KOPT-K1 (cell line): ENCODE results near the gene C11orf58.

Experiments used
- H3K27ac ChIP-seq: fragments of 200-600 bp; sonication (generic); 2 replicates; pipeline ENCODE4 v1.5.1; 2016; ENCODE audit warnings: antibody characterized with exemption, mild to moderate bottlenecking, low read depth, low read length; ENCODE audit not compliant: poor library complexity, severe bottlenecking
- H3K36me3 ChIP-seq: fragments of 200-600 bp; sonication (generic); 2 replicates; pipeline ENCODE4 v1.5.1; 2017; ENCODE audit warnings: antibody characterized with exemption, mild to moderate bottlenecking, low read length, moderate library complexity; ENCODE audit not compliant: insufficient read depth
- H3K9me3 ChIP-seq: fragments of 200-600 bp; sonication (generic); 2 replicates; pipeline ENCODE4 v1.5.1; 2017; ENCODE audit warnings: antibody characterized with exemption, low read length, mild to moderate bottlenecking; ENCODE audit not compliant: insufficient read depth, poor library complexity, severe bottlenecking

C11orf58 gene

DNA sequence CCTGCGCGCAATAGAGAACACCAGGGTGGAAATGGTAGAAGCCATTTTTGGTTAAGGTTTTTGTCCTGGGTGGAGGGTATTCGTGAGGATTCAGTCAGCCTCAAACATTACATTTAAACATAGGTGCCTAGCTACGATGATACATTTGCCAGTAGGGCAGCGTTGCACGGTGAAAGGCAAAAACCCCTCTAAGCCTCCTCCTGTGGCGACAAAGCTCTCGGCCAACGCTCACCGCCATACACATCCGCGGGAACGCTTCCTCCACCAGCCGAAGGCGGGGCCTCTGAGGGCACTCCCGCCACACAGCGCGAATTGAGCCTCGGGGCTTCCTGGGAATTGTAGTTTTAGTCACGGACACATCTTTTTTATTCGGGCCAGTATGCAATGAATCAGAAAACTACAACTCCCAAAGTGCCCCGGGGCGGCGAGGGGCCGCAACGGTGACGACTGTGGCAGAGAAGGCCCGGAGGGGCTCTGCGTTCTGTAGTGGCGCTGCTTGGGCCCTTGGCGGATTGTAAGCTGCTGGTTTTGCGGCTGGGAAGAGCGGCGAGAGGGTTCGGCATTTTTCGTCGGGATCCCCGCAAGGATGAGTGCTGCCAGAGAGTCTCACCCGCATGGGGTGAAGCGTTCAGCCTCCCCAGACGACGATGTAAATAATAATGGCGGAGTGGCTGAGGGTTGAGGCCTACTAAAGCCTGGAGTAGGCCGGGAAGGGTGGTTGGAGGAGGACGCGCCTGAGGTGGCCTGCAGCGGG, at the start of gene C11orf58:
Gene C11orf58, plus strand, starts transcription at position 455 of the 754 bp plus-strand sequence. Its CDS starts 132 bp downstream, at position 587.
- no peaks in the 10 kb centered on the region for H3K9me3 ChIP-seq
- H3K27ac ChIP-seq, result peak within 1 kb of the TSS; percentile 90
- H3K36me3 ChIP-seq, result peaks cover 32% of the 10 kb centered on the region

GRCh38 chr11:16690086-16690485, 48.4 kb upstream of the C11orf58 start:
- H3K27ac ChIP-seq, result no peak overlapping the region
- no peaks in the 10 kb centered on the region for H3K9me3 ChIP-seq
- no peaks in the 10 kb centered on the region for H3K36me3 ChIP-seq

DNA sequence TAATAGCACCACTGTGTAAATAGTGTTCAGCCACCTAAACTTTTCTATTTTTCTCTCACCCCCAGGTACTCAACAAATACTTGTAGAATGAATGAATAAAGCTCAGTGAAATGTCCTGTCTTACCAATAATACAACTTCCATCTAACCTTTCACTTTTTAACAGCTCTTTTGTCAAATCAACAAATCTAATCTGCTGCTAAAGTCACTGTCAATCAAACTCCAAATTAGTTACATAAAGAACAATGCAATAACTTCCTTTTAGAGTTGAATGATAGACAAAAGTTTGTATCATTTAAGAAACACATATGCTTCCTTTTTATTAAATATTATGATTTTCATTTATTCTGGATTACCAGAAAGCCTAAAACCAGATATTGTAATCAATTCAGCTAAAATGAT, 34.7 kb upstream of the C11orf58 start:
- no peaks in the 10 kb centered on the region for H3K36me3 ChIP-seq
- no peak overlapping the region for H3K27ac ChIP-seq
- no peaks in the 10 kb centered on the region for H3K9me3 ChIP-seq

DNA sequence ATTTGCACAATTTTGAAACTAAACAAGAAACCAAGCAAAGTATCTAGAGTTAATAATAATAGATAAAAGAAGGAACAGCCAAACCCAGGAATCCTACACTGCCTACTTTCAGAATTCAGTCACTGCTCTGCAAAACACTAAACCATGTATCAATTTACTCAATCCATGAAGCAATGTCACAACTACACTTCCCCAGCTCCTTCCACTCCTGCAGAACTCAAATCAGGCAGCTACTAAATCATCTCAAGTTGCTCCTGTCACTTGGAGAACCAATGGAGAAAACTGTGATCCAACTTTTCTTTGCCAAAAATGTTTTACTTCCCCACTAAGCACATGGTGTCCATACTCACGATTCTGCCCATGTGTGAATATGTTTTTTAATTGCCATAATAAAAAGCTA, 24.9 kb upstream of the C11orf58 start:
- Histone ChIP-seq H3K27ac (no peak overlapping the region), H3K36me3 (no peaks in the 10 kb centered on the region), H3K9me3 (no peaks in the 10 kb centered on the region)

DNA sequence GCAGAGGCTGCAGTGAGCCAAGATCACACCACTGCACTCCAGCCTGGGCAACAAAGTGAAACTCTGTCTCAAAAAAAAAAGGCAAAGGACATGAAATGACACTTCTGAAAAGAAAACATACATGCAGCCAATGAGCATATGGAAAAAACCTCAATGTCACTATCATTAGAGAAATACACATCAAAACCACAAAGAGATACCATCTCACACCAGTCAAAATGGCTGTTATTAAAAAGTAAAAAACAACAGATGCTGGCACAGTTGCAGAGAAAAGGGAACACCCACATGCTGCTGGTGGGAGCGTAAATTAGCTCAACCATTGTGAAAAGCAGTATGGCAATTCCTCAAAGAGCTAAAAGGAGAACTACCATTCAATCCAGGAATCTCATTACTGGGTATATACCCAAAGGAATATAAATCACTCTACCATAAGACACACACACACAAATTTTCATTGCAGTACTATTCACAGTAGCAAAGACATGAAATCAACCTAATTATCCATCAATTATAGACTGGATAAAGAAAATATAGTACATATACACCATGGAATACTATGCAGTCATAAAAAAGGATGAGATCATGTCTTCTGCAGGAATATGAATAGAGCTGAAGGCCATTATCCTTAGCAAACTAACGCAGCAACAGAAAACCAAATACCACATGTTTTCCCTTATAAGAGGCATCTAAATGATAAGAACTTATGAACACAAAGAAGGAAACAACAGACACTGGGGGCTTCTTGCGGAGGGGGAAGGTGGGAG, 15.7 kb upstream of the C11orf58 start:
- no peaks in the 10 kb centered on the region for H3K9me3 ChIP-seq
- H3K36me3 ChIP-seq, result no peaks in the 10 kb centered on the region
- no peak overlapping the region for H3K27ac ChIP-seq

DNA sequence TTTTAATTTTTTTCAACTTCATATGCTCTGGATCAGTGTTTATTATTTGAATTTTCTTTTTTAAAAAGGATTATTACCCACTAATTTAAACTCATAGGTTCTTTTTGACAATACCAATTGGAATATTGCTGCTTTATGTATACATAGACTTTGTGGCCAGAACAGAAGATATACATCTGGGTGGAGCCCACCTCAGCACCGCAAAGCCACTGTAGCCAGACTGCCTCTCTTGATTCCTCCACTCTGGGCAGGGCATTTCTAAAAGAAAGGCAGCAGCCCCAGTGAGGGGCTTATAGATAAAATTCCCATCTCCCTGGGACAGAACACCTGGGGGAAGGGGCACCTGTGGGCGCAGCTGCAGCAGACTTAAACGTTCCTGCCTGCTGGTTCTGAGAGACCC, 10.6 kb upstream of the C11orf58 start:
- H3K27ac ChIP-seq, result no peak overlapping the region
- no peaks in the 10 kb centered on the region for H3K9me3 ChIP-seq
- H3K36me3 ChIP-seq, result no peaks in the 10 kb centered on the region

DNA sequence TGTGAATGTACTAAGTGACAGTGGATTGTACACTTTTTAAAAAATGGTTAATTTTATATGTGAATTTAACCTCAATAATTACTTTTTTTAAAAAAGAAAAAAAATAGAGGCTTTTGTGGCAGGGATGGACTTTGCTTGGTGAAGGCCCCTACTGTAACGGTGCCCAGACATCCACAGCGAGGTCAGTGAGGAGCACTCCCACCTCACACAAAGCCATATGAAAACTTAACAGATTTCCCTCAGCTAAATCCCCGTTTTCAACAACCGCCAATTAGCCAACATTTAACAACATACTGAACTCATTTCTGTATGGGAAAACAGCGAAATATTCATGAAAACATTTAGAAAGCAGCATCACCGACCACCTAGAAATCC, 642 bp upstream of the C11orf58 start:
- Histone ChIP-seq H3K27ac (peak overlapping the region; percentile 90), H3K9me3 (no peaks in the 10 kb centered on the region), H3K36me3 (peaks cover 26% of the 10 kb centered on the region)

- Histone ChIP-seq H3K27ac (peak overlapping the region; percentile 90), H3K9me3 (no peaks in the 10 kb centered on the region), H3K36me3 (peaks cover 37% of the 10 kb centered on the region)
Measured at GRCh38 chr11:16738947-16739815, 734 bp downstream of the C11orf58 start.

GRCh38 chr11:16741473-16741872, 3.0 kb downstream of the C11orf58 start:
- no peak overlapping the region for H3K27ac ChIP-seq
- no peaks in the 10 kb centered on the region for H3K9me3 ChIP-seq

DNA sequence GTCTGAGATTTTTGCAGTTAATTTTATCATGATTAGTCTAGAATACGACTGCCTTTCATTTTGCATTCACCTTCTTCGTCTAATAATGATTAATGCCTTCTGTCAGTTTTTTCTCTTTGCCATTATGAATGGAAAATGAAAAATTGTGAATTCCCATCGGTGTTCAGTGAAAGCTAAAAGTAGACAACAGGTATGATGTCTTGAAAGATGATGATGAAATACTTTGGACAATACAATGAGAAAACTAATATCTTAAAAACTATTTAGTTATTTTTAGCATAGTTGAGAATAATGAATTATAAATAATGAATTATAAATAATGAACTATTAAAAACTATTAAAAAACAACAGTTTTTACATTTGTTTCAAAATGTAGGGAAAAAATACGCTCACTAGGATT, 5.0 kb downstream of the C11orf58 start:
- no peaks in the 10 kb centered on the region for H3K9me3 ChIP-seq
- peaks cover 80% of the 10 kb centered on the region for H3K36me3 ChIP-seq
- no peak overlapping the region for H3K27ac ChIP-seq

More at GRCh38 chr11:16741473-16741872, 3.0 kb downstream of the C11orf58 start:
- H3K36me3 ChIP-seq, result peaks cover 60% of the 10 kb centered on the region

- peaks cover 88% of the 10 kb centered on the region for H3K36me3 ChIP-seq
- no peak overlapping the region for H3K27ac ChIP-seq
- no peaks in the 10 kb centered on the region for H3K9me3 ChIP-seq
Measured at GRCh38 chr11:16744128-16744725, 5.8 kb downstream of the C11orf58 start.

GRCh38 chr11:16745950-16746605, 7.6 kb downstream of the C11orf58 start:
- Histone ChIP-seq H3K27ac (no peak overlapping the region), H3K36me3 (peaks cover 98% of the 10 kb centered on the region), H3K9me3 (no peaks in the 10 kb centered on the region)

DNA sequence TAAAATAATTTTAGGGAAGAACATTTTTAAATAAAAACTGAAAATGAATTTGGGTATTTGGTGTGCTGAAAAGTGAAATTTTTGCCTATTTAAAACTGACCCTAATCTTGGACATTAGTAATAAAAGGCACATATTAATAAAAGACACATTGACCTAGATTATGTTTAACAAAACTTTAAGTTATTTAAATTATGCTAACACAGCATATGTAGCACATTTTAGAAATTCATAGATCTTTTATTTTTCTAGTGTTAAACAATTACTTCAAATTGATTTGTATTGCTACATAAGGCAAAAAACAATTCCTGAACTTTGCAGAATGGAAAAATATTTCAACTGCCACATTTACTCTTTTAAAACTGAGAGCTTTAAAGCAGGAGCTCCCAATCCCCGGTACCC, 10.6 kb downstream of the C11orf58 start:
- no peaks in the 10 kb centered on the region for H3K9me3 ChIP-seq
- H3K27ac ChIP-seq, result no peak overlapping the region
- H3K36me3 ChIP-seq, result peaks cover 100% of the 10 kb centered on the region

- no peak overlapping the region for H3K27ac ChIP-seq
- no peaks in the 10 kb centered on the region for H3K9me3 ChIP-seq
- H3K36me3 ChIP-seq, result peaks cover 100% of the 10 kb centered on the region
Measured at GRCh38 chr11:16749666-16750065, 11.2 kb downstream of the C11orf58 start.
